Esophagus muscularis mucosa (tissue), 3 donors: ENCODE data around the gene SLC25A41.

Experiments used
- POLR2AphosphoS5 ChIP-seq, 2 donors: sonication (generic); formaldehyde crosslinking; IDR thresholded peaks; one replicate each; pipeline ENCODE4 v1.6.1; 2017; ENCODE audit warnings: antibody characterized with exemption in 2 of 2
- TF ChIP-seq, protein P1 (sequence below), 3 experiments: fragments of 200-600 bp in 2 of 3; fragments of 450-650 bp in 1 of 3; sonication (generic) in 2 of 3; IDR thresholded peaks; one replicate each; pipeline ENCODE4 v1.5.1; 2017 to 2019; ENCODE audit warnings: antibody characterized with exemption in 3 of 3, mild to moderate bottlenecking in 2 of 3, moderate library complexity in 1 of 3

DNA sequence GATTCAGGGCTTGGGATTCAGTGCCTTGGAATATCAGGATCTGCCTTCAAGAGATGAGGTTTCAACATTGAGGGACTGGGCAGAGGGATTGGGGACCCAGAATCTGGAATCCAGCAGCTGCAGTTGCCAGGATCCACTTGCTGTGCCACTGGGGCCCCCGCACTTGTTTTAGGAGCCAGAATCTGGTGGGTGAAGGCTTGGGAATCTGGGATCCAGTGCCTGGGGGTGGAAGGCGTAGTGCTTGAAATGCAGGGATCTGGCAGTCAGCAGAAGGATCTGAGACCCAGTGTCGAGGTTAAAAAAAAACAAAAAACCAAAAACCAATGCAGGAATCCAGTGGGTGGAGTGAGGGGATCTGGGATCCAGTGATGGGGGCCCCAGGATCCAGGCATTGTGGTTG is 7.3 kb upstream of the SLC25A41 start:
- TF ChIP-seq, protein P1, sequence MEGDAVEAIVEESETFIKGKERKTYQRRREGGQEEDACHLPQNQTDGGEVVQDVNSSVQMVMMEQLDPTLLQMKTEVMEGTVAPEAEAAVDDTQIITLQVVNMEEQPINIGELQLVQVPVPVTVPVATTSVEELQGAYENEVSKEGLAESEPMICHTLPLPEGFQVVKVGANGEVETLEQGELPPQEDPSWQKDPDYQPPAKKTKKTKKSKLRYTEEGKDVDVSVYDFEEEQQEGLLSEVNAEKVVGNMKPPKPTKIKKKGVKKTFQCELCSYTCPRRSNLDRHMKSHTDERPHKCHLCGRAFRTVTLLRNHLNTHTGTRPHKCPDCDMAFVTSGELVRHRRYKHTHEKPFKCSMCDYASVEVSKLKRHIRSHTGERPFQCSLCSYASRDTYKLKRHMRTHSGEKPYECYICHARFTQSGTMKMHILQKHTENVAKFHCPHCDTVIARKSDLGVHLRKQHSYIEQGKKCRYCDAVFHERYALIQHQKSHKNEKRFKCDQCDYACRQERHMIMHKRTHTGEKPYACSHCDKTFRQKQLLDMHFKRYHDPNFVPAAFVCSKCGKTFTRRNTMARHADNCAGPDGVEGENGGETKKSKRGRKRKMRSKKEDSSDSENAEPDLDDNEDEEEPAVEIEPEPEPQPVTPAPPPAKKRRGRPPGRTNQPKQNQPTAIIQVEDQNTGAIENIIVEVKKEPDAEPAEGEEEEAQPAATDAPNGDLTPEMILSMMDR (IDR thresholded peaks at IDR 0.05), result no peak
- TF ChIP-seq POLR2AphosphoS5 (IDR thresholded peaks at IDR 0.05), result no peak
